ENCODE results near the gene SPON2. TPM values are rescaled to one million over a fixed set of nuclear protein-coding genes. Genes with fewer than 3 reads are reported as not detected.

The SPON2 gene
- polyA plus RNA-seq, 2 of the 4 experiments (the other 2 are of a cell fraction), result 0.12 to 0.54 TPM

GRCh38 chr4:1170976-1171310, 1.4 kb downstream of the SPON2 start:
- CTCF ChIA-PET, result no interaction called here
- no peak overlapping the region for H3K4me2 ChIP-seq
- POLR2A ChIA-PET, result no interaction called here
- no peak overlapping the region for H3K27ac ChIP-seq
- WGBS (ENCODE audit: missing lambda C conversion rate), result over 99% methylated on average over 17 of the region's 42 CpGs
- no peak overlapping the region for H3K4me3 ChIP-seq
- ATAC-seq (no peak), FAIRE-seq (no peak), DNase-seq (ENCODE audit: low read depth in 1 of 2, low spot score in 1 of 2) (no peak)
- TF ChIP-seq FOSL2 (IDR thresholded peaks at IDR 0.05), result no peak
- no peak for TF ChIP-seq FOSL2 (CRISPR knock-in tag; IDR thresholded peaks at IDR 0.05)
- no peak for TF ChIP-seq NFE2L2 (conservative IDR thresholded peaks at IDR 0.05; ENCODE audit: low read length)
- no peak for TF ChIP-seq MYC (IDR thresholded peaks at IDR 0.05; ENCODE audit: borderline replicate concordance, low read length)
- TF ChIP-seq, protein P1, sequence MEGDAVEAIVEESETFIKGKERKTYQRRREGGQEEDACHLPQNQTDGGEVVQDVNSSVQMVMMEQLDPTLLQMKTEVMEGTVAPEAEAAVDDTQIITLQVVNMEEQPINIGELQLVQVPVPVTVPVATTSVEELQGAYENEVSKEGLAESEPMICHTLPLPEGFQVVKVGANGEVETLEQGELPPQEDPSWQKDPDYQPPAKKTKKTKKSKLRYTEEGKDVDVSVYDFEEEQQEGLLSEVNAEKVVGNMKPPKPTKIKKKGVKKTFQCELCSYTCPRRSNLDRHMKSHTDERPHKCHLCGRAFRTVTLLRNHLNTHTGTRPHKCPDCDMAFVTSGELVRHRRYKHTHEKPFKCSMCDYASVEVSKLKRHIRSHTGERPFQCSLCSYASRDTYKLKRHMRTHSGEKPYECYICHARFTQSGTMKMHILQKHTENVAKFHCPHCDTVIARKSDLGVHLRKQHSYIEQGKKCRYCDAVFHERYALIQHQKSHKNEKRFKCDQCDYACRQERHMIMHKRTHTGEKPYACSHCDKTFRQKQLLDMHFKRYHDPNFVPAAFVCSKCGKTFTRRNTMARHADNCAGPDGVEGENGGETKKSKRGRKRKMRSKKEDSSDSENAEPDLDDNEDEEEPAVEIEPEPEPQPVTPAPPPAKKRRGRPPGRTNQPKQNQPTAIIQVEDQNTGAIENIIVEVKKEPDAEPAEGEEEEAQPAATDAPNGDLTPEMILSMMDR (IDR thresholded peaks at IDR 0.05), result no peak
- TF ChIP-seq JUN (IDR thresholded peaks at IDR 0.05), result no peak
- TF ChIP-seq POLR2AphosphoS2 (conservative IDR thresholded peaks at IDR 0.05; ENCODE audit: low read length), result no peak
- H3K4me1 ChIP-seq, result peaks cover 23% of the 10 kb centered on the region
- no peaks in the 10 kb centered on the region for H3K9me3 ChIP-seq

- ATAC-seq (no peak), DNase-seq (ENCODE audit: low read depth in 1 of 2, low spot score in 1 of 2) (no peak), FAIRE-seq (no peak)
- CTCF ChIA-PET, result no interaction called here
- WGBS (ENCODE audit: missing lambda C conversion rate), result 92% methylated on average over 21 of the region's 37 CpGs
- Histone ChIP-seq H3K9me3 (no peaks in the 10 kb centered on the region), H3K27ac (no peak overlapping the region), H3K4me3 (no peak overlapping the region), H3K4me2 (no peak overlapping the region), H3K4me1 (peaks cover 23% of the 10 kb centered on the region)
- no peak for TF ChIP-seq TP53 (CRISPR knock-in tag; IDR thresholded peaks at IDR 0.05)
- TF ChIP-seq POLR2A (IDR thresholded peaks at IDR 0.05; ENCODE audit: low read length), result no peak
- no peak for TF ChIP-seq TFCP2L1 (CRISPR knock-in tag; IDR thresholded peaks at IDR 0.05)
- no peak for TF ChIP-seq KDM5A (IDR thresholded peaks at IDR 0.05)
- TF ChIP-seq MAFK (IDR thresholded peaks at IDR 0.05; ENCODE audit: partially characterized antibody), result no peak
- no peak for TF ChIP-seq MAZ (IDR thresholded peaks at IDR 0.05; ENCODE audit: borderline replicate concordance, low read depth, low read length)
- no peak for TF ChIP-seq RFX5 (IDR thresholded peaks at IDR 0.05)
- TF ChIP-seq RARB (CRISPR knock-in tag; IDR thresholded peaks at IDR 0.05), result no peak
- TF ChIP-seq KDM1A (IDR thresholded peaks at IDR 0.05; ENCODE audit: low read depth), result no peak
- TF ChIP-seq JUNB (IDR thresholded peaks at IDR 0.05), result no peak
- no peak for TF ChIP-seq BHLHE40 (IDR thresholded peaks at IDR 0.05; ENCODE audit: low read depth, low read length)
- TF ChIP-seq ZNF302 (CRISPR knock-in tag; IDR thresholded peaks at IDR 0.05), result no peak
- no peak for TF ChIP-seq HOXB13 (CRISPR knock-in tag; IDR thresholded peaks at IDR 0.05; ENCODE audit: low read depth)
- no peak for TF ChIP-seq HEYL (CRISPR knock-in tag; IDR thresholded peaks at IDR 0.05)
- TF ChIP-seq, protein P2, sequence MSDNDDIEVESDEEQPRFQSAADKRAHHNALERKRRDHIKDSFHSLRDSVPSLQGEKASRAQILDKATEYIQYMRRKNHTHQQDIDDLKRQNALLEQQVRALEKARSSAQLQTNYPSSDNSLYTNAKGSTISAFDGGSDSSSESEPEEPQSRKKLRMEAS (IDR thresholded peaks at IDR 0.05), result no peak
- TF ChIP-seq HES2 (IDR thresholded peaks at IDR 0.05), result no peak
- TF ChIP-seq NR3C1 (IDR thresholded peaks at IDR 0.05), result no peak
- no peak for TF ChIP-seq ZSCAN20 (CRISPR knock-in tag; IDR thresholded peaks at IDR 0.05)
- POLR2A ChIA-PET, result no interaction called here
Measured at GRCh38 chr4:1170156-1170975, 2.0 kb downstream of the SPON2 start.

DNA sequence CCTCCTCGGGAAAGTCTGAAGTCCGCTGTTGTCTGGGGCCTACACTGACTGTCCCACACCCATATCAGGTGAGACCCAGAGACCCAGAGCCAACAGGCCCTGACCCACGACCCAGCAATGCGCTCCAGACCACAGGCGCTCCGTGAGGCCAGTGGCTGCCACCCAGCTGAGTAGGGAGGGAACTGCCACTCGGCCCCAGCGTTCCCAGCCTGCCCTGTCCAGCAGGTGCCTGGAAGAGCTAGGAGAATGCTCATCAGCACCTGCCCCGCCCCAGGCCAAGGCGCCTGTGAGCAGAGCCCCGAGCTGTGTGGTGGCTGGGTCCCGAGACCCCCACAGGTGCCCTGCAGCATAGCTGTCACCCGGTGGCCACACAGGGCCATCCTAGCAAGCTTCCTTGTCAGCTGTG, 2.7 kb downstream of the SPON2 start:
- Histone ChIP-seq H3K4me2 (no peak overlapping the region), H3K4me3 (no peak overlapping the region), H3K27ac (no peak overlapping the region), H3K4me1 (peaks cover 23% of the 10 kb centered on the region), H3K9me3 (no peaks in the 10 kb centered on the region)
- no peak for FAIRE-seq
- ATAC-seq, result no peak
- ChIA-PET POLR2A (no interaction called here), CTCF (no interaction called here)
- 50% methylated on average over 1 of the region's 13 CpGs for WGBS (ENCODE audit: missing lambda C conversion rate)
- TF ChIP-seq, protein P1 (IDR thresholded peaks at IDR 0.05), result no peak
- TF ChIP-seq ZSCAN20 (CRISPR knock-in tag; IDR thresholded peaks at IDR 0.05), result no peak
- TF ChIP-seq ESRRA (IDR thresholded peaks at IDR 0.05; ENCODE audit: borderline replicate concordance, low read length), result no peak
- TF ChIP-seq MAZ (IDR thresholded peaks at IDR 0.05; ENCODE audit: borderline replicate concordance, low read depth, low read length), result no peak
- TF ChIP-seq HEYL (CRISPR knock-in tag; IDR thresholded peaks at IDR 0.05), result no peak
- TF ChIP-seq, protein P3, sequence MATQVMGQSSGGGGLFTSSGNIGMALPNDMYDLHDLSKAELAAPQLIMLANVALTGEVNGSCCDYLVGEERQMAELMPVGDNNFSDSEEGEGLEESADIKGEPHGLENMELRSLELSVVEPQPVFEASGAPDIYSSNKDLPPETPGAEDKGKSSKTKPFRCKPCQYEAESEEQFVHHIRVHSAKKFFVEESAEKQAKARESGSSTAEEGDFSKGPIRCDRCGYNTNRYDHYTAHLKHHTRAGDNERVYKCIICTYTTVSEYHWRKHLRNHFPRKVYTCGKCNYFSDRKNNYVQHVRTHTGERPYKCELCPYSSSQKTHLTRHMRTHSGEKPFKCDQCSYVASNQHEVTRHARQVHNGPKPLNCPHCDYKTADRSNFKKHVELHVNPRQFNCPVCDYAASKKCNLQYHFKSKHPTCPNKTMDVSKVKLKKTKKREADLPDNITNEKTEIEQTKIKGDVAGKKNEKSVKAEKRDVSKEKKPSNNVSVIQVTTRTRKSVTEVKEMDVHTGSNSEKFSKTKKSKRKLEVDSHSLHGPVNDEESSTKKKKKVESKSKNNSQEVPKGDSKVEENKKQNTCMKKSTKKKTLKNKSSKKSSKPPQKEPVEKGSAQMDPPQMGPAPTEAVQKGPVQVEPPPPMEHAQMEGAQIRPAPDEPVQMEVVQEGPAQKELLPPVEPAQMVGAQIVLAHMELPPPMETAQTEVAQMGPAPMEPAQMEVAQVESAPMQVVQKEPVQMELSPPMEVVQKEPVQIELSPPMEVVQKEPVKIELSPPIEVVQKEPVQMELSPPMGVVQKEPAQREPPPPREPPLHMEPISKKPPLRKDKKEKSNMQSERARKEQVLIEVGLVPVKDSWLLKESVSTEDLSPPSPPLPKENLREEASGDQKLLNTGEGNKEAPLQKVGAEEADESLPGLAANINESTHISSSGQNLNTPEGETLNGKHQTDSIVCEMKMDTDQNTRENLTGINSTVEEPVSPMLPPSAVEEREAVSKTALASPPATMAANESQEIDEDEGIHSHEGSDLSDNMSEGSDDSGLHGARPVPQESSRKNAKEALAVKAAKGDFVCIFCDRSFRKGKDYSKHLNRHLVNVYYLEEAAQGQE (IDR thresholded peaks at IDR 0.05), result no peak
- DNase-seq (ENCODE audit: low read depth in 1 of 2, low spot score in 1 of 2), result no peak

Measured in A549 (cell line).